SK-N-SH (cell line): ENCODE data around the gene STK16. TPM values are rescaled to one million over a fixed set of nuclear protein-coding genes. Genes with fewer than 3 reads are reported as not detected.

Experiments
- CTCF ChIA-PET: fragments of 300-600, 350-600 bp; formaldehyde crosslinking; extraction: SDS; loops from one replicate; lab custom pipeline; 2021; lab: Yijun Ruan, JAX
- POLR2A ChIA-PET: fragments of 350-600 bp; sonication (Branson Sonifier 250); formaldehyde crosslinking; extraction: SDS; loops from one replicate; lab custom pipeline; 2020; ENCODE audit warnings: antibody characterized with exemption, inconsistent platforms; lab: Yijun Ruan, JAX
- DNase-seq: peaks from one replicate; pipeline ENCODE4 v3.0.0; 2012
- H2AFZ ChIP-seq: fragments of 200-600 bp; sonication (generic); 2 replicates; pipeline ENCODE4 v1.8.1; 2016; ENCODE audit warnings: antibody characterized with exemption, mild to moderate bottlenecking, low read depth
- H3F3A ChIP-seq: fragments of 200-600 bp; sonication (generic); replicated peaks from 2 replicates; pipeline ENCODE3; 2016; ENCODE audit warnings: antibody characterized with exemption, mild to moderate bottlenecking; ENCODE audit not compliant: insufficient read depth
- H3K27ac ChIP-seq, 2 experiments: fragments of 200-500 bp in 1 of 2; fragments of 200-600 bp in 1 of 2; sonication (Bioruptor generic) in 1 of 2; sonication (generic), shearing (Covaris generic) in 1 of 2; 2 replicates each; pipeline versions ENCODE4 v1.5.1 to v1.6.1; 2014 to 2016; ENCODE audit warnings: low read depth in 2 of 2, inconsistent platforms in 1 of 2, low read length in 1 of 2, mild to moderate bottlenecking in 1 of 2, mixed read lengths in 1 of 2
- H3K27me3 ChIP-seq: fragments of 200-600 bp; sonication (generic), shearing (Covaris generic); 2 replicates; pipeline ENCODE4 v1.6.1; 2016; ENCODE audit warnings: mixed run types; ENCODE audit not compliant: insufficient read depth
- H3K36me3 ChIP-seq, 2 experiments: fragments of 200-500 bp in 1 of 2; fragments of 200-600 bp in 1 of 2; sonication (Bioruptor generic) in 1 of 2; sonication (generic) in 1 of 2; replicated peaks in 1 of 2; 2 replicates each; pipeline versions ENCODE3 to v1.5.1; 2014 to 2016; ENCODE audit warnings: low read length in 1 of 2, mild to moderate bottlenecking in 1 of 2; ENCODE audit not compliant: insufficient read depth in 2 of 2, control insufficient read depth in 1 of 2
- H3K4me1 ChIP-seq, 2 experiments: fragments of 200-500 bp in 1 of 2; fragments of 200-600 bp in 1 of 2; sonication (Bioruptor generic) in 1 of 2; sonication (generic), shearing (Covaris generic) in 1 of 2; 2 replicates each; pipeline versions ENCODE4 v1.5.1 to v1.6.1; 2014 to 2016; ENCODE audit warnings: low read depth in 1 of 2, low read length in 1 of 2, mixed run types in 1 of 2; ENCODE audit not compliant: insufficient read depth in 2 of 2, control insufficient read depth in 1 of 2
- H3K4me2 ChIP-seq: fragments of 200-600 bp; sonication (generic), shearing (Covaris generic); 2 replicates; pipeline ENCODE4 v1.6.1; 2017; ENCODE audit warnings: mixed run types
- H3K4me3 ChIP-seq, 2 experiments: fragments of 200-500 bp in 1 of 2; fragments of 200-600 bp in 1 of 2; sonication (Bioruptor generic) in 1 of 2; sonication (generic), shearing (Covaris generic) in 1 of 2; 2 replicates each; pipeline versions ENCODE4 v1.5.1 to v1.8.1; 2014 to 2016; ENCODE audit warnings: low read depth in 2 of 2, inconsistent platforms in 1 of 2, low read length in 1 of 2, mild to moderate bottlenecking in 1 of 2, mixed read lengths in 1 of 2, moderate library complexity in 1 of 2
- H3K79me2 ChIP-seq: fragments of 200-600 bp; sonication (generic); 2 replicates; pipeline ENCODE4 v1.8.1; 2017; ENCODE audit warnings: mild to moderate bottlenecking; ENCODE audit not compliant: insufficient read depth
- H3K9ac ChIP-seq: fragments of 200-600 bp; sonication (generic); 2 replicates; pipeline ENCODE4 v1.6.1; 2017; ENCODE audit warnings: mixed run types
- H3K9me2 ChIP-seq: fragments of 200-600 bp; sonication (generic); 2 replicates; pipeline ENCODE4 v1.6.1; 2017; ENCODE audit warnings: mixed run types
- H3K9me3 ChIP-seq: fragments of 200-600 bp; sonication (generic); 2 replicates; pipeline ENCODE4 v1.6.1; 2017; ENCODE audit warnings: mixed run types, mild to moderate bottlenecking, moderate library complexity
- H4K20me1 ChIP-seq: fragments of 200-600 bp; sonication (generic); 2 replicates; pipeline ENCODE4 v1.6.1; 2017; ENCODE audit warnings: mild to moderate bottlenecking, mixed run types; ENCODE audit not compliant: insufficient read depth
- FOXM1 ChIP-seq: IDR thresholded peaks from 2 replicates; pipeline ENCODE4 v1.4.0; 2012; ENCODE audit warnings: low read depth, mild to moderate bottlenecking
- GABPA ChIP-seq: IDR thresholded peaks from 2 replicates; pipeline ENCODE4 v1.4.0; 2012; ENCODE audit warnings: low read depth, mild to moderate bottlenecking
- JUND ChIP-seq: IDR thresholded peaks from 2 replicates; pipeline ENCODE4 v1.4.0; 2012
- MEF2A ChIP-seq: IDR thresholded peaks from 2 replicates; pipeline ENCODE4 v1.4.0; 2012; ENCODE audit warnings: low read depth, borderline replicate concordance
- MXI1 ChIP-seq: IDR thresholded peaks from 2 replicates; pipeline ENCODE4 v1.6.1; 2012; ENCODE audit warnings: mild to moderate bottlenecking, low read depth, low read length, improper control_type of control experiment
- NFIC ChIP-seq: IDR thresholded peaks from 2 replicates; pipeline ENCODE4 v1.4.0; 2012; ENCODE audit warnings: borderline replicate concordance
- POLR2AphosphoS5 ChIP-seq: IDR thresholded peaks from 2 replicates; pipeline ENCODE4 v1.6.1; 2012; ENCODE audit warnings: low read depth, low read length
- RAD21 ChIP-seq: IDR thresholded peaks from 2 replicates; pipeline ENCODE4 v1.6.1; 2012; ENCODE audit warnings: mild to moderate bottlenecking, low read length
- RFX5 ChIP-seq: IDR thresholded peaks from 2 replicates; pipeline ENCODE4 v1.6.1; 2012; ENCODE audit warnings: mild to moderate bottlenecking, improper control_type of control experiment, low read length
- RXRA ChIP-seq: IDR thresholded peaks from 2 replicates; pipeline ENCODE4 v1.4.0; 2012; ENCODE audit warnings: low read depth, mild to moderate bottlenecking, borderline replicate concordance
- SIN3A ChIP-seq: IDR thresholded peaks from 2 replicates; pipeline ENCODE4 v1.6.1; 2012; ENCODE audit warnings: low read depth, mild to moderate bottlenecking, low read length, moderate library complexity, borderline replicate concordance
- SMC3 ChIP-seq: IDR thresholded peaks from 2 replicates; pipeline ENCODE4 v1.6.1; 2012; ENCODE audit warnings: low read depth, low read length, improper control_type of control experiment
- TAF1 ChIP-seq: IDR thresholded peaks from 2 replicates; pipeline ENCODE4 v1.6.1; 2012; ENCODE audit warnings: low read depth, mild to moderate bottlenecking, low read length, moderate library complexity, borderline replicate concordance
- TEAD4 ChIP-seq: IDR thresholded peaks from 2 replicates; pipeline ENCODE4 v1.4.0; 2012; ENCODE audit warnings: mild to moderate bottlenecking, borderline replicate concordance; ENCODE audit not compliant: insufficient read depth
- WGBS: methylation state at CpG from one replicate; pipeline ENCODE4 v1.1.6; 2017; ENCODE audit warnings: low lambda C conversion rate; 5-methylcytosine and 5-hydroxymethylcytosine counted together
- polyA plus RNA-seq, 3 experiments: library from polyadenylated mRNA; depleted of rRNA; stranded (reverse); fragments of >200 nt; gene quantifications; 2 replicates each; pipeline ENCODE4 v1.2.3, GENCODE V29; 2012
- TF ChIP-seq, protein P1 (sequence below): IDR thresholded peaks from 2 replicates; pipeline ENCODE4 v1.4.0; 2012; ENCODE audit warnings: low read depth
- TF ChIP-seq, protein P2 (sequence below): IDR thresholded peaks from 2 replicates; pipeline ENCODE4 v1.6.1; 2012; ENCODE audit warnings: mild to moderate bottlenecking, low read depth, low read length, moderate library complexity
- TF ChIP-seq, protein P3 (sequence below): fragments of 150-350 bp; IDR thresholded peaks from 2 replicates; pipeline ENCODE4 v1.6.1; 2016; ENCODE audit warnings: mild to moderate bottlenecking, low read depth, low read length

STK16 gene
- polyA plus RNA-seq, 1 of the 3 experiments (the other 2 are of a cell fraction) = 57.6 TPM

GRCh38 chr2:219221957-219222518 is 23.2 kb upstream of the STK16 start:
- ChIA-PET POLR2A (no interaction called here), CTCF (interaction anchor here (0.6 to 1.5 kb wide), 7 partner anchors 14 to 102 kb away, joined by 3 to 5 read pairs (median 4); no protein-coding TSS in a partner anchor)
- Histone ChIP-seq H4K20me1 (no peaks in the 10 kb centered on the region), H3K4me2 (no peak overlapping the region), H3K9me2 (no peaks in the 10 kb centered on the region), H2AFZ (no peak overlapping the region), H3K4me1 (peaks cover 5 to 19% of the 10 kb centered on the region in 2 experiments; a peak in 3 of 4 replicates), H3K27ac (no peak overlapping the region), H3K9me3 (no peaks in the 10 kb centered on the region), H3F3A (peaks cover 27% of the 10 kb centered on the region), H3K9ac (no peak overlapping the region), H3K27me3 (no peaks in the 10 kb centered on the region), H3K4me3 (no peak overlapping the region), H3K36me3 (peaks cover 8 to 46% of the 10 kb centered on the region in 2 experiments), H3K79me2 (no peaks in the 10 kb centered on the region)
- no peak for TF ChIP-seq MEF2A
- TF ChIP-seq MXI1 = no peak
- no peak for TF ChIP-seq TAF1
- no peak for TF ChIP-seq GABPA
- TF ChIP-seq POLR2AphosphoS5 = no peak
- no peak for TF ChIP-seq SIN3A
- TF ChIP-seq, protein P1, sequence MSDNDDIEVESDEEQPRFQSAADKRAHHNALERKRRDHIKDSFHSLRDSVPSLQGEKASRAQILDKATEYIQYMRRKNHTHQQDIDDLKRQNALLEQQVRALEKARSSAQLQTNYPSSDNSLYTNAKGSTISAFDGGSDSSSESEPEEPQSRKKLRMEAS = no peak
- TF ChIP-seq RXRA = no peak
- no peak for TF ChIP-seq JUND
- no peak for TF ChIP-seq FOXM1
- no peak for TF ChIP-seq TEAD4
- TF ChIP-seq, protein P2, sequence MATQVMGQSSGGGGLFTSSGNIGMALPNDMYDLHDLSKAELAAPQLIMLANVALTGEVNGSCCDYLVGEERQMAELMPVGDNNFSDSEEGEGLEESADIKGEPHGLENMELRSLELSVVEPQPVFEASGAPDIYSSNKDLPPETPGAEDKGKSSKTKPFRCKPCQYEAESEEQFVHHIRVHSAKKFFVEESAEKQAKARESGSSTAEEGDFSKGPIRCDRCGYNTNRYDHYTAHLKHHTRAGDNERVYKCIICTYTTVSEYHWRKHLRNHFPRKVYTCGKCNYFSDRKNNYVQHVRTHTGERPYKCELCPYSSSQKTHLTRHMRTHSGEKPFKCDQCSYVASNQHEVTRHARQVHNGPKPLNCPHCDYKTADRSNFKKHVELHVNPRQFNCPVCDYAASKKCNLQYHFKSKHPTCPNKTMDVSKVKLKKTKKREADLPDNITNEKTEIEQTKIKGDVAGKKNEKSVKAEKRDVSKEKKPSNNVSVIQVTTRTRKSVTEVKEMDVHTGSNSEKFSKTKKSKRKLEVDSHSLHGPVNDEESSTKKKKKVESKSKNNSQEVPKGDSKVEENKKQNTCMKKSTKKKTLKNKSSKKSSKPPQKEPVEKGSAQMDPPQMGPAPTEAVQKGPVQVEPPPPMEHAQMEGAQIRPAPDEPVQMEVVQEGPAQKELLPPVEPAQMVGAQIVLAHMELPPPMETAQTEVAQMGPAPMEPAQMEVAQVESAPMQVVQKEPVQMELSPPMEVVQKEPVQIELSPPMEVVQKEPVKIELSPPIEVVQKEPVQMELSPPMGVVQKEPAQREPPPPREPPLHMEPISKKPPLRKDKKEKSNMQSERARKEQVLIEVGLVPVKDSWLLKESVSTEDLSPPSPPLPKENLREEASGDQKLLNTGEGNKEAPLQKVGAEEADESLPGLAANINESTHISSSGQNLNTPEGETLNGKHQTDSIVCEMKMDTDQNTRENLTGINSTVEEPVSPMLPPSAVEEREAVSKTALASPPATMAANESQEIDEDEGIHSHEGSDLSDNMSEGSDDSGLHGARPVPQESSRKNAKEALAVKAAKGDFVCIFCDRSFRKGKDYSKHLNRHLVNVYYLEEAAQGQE = no peak
- no peak for TF ChIP-seq NFIC
- TF ChIP-seq RFX5 = no peak
- TF ChIP-seq RAD21 = no peak
- no peak for TF ChIP-seq SMC3
- TF ChIP-seq, protein P3, sequence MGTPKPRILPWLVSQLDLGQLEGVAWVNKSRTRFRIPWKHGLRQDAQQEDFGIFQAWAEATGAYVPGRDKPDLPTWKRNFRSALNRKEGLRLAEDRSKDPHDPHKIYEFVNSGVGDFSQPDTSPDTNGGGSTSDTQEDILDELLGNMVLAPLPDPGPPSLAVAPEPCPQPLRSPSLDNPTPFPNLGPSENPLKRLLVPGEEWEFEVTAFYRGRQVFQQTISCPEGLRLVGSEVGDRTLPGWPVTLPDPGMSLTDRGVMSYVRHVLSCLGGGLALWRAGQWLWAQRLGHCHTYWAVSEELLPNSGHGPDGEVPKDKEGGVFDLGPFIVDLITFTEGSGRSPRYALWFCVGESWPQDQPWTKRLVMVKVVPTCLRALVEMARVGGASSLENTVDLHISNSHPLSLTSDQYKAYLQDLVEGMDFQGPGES = no peak
- 92% methylated on average over 15 of the region's 16 CpGs for WGBS
- no peak for DNase-seq
